ENCODE results near the gene AGBL5. TPM values are rescaled to one million over a fixed set of nuclear protein-coding genes. Genes with fewer than 3 reads are reported as not detected.

The AGBL5 gene
- total RNA-seq, 2 experiments from 2014 or later = 12.9 to 14.1 TPM

DNA sequence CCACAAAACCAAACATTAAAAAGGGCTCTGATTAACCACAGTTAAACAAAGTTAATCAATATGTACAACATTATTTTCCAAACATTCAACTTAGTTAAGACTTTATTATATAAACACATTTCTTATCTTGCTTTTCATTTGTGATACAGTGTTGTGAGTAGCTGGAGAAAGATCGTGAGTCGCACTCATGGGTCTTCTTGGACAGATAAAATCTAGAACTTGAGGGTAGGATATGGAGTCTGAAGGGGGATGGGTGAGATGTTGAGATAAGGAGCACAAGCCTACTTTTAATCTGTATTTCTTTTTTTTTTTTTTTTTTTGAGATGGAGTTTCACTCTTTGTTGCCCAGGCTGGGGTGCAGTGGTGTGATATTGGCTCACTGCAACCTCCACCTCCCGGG lies 41.3 kb upstream of the AGBL5 start:
- ChIA-PET CTCF (interaction anchor here (0.8 to 1.4 kb wide), 3 partner anchors 12 to 55 kb away, joined by 3 to 8 read pairs (median 4); no protein-coding TSS in a partner anchor), POLR2A (interaction anchor here (0.8 kb wide), 1 partner anchor 23 kb away, joined by 3 read pairs; no protein-coding TSS in a partner anchor)
- intact Hi-C loops (cut with micrococcal nuclease) = loop anchor here (10.0 kb wide), 1 partner anchor 165 kb away; the partner anchor contains the start of gene DPYSL5
- H3K4me1 Mint-ChIP-seq (ENCODE audit: low read depth) = peaks cover 5% of the 10 kb centered on the region
- no peaks in the 10 kb centered on the region for H3K9me3 Mint-ChIP-seq
- peaks cover 5% of the 10 kb centered on the region for H3K27me3 Mint-ChIP-seq
- H3K4me3 Mint-ChIP-seq = no peak overlapping the region
- DNase-seq = no peak
- no peak overlapping the region for H3K27ac Mint-ChIP-seq
- no peaks in the 10 kb centered on the region for H3K36me3 Mint-ChIP-seq

DNA sequence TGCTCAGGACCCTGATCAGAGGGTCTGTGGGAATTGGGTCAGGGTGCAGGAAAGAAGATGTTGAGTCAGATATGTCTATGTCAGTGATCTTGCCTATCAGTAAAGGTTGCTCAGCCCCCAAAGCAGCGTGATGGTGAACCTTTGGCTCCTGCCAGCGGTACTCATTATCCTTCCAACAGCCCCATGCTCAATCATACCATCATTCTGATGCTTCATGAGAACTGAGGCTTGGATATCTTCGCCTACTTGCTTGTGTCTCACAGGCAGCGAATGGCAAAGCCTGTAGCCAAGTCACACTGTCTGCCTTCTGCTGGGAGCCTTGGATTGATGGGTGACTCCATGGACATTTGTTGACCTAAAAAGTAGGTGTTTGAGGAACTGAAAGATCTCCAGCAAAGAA lies 37.7 kb upstream of the AGBL5 start:
- no peak overlapping the region for H3K4me3 Mint-ChIP-seq
- intact Hi-C loops (cut with micrococcal nuclease) = loop anchor here (10.0 kb wide), 1 partner anchor 169 kb away; the partner anchor contains the start of gene DPYSL5
- CTCF ChIA-PET = interaction anchor here (1.1 kb wide), 1 partner anchor 51 kb away, joined by 5 read pairs; no protein-coding TSS in a partner anchor

DNA sequence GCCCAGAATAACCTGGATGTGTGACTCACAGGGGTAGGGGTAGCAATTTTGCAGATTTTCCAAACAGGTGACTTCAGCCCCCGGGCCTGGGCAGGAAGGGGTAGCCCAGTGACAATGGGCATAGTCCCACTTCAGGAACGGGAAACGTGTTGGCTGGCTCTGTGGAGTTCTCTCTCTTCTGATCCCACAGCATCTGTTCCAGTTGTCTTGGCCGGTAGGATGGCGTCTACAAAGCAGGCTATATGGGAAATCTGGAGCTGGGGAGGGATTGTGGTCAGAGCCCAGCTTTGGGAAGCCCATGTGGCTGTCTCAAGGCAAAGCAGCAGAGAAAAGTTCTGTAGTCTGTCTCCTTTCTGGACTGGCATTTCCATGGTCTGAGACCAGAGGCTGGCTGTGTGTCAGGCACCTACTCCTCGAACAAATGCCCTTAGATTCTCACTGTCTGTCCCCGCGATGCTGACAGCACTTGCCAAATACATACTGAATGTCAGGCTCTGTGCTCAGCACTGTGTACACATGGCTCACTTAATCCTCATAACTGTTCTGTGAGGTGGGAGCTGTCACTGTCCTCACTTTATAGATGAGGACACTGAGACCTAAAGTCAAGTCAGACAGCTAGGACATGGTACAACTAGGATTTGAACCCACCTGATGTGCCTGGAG lies 36.6 kb upstream of the AGBL5 start:
- POLR2A ChIA-PET = no interaction called here
- peaks cover 1% of the 10 kb centered on the region for H3K27me3 Mint-ChIP-seq
- no peaks in the 10 kb centered on the region for H3K36me3 Mint-ChIP-seq
- peaks cover 5% of the 10 kb centered on the region for H3K4me1 Mint-ChIP-seq (ENCODE audit: low read depth)
- no peak overlapping the region for H3K4me3 Mint-ChIP-seq
- CTCF ChIA-PET = interaction anchor here (1.1 to 6.4 kb wide), 4 partner anchors 10 to 169 kb away, joined by 4 to 205 read pairs (median 6); no protein-coding TSS in a partner anchor
- intact Hi-C loops (cut with micrococcal nuclease) = loop anchor here (10.0 kb wide), 1 partner anchor 170 kb away; the partner anchor contains the start of gene DPYSL5
- no peak for DNase-seq
- H3K9me3 Mint-ChIP-seq = no peaks in the 10 kb centered on the region
- H3K27ac Mint-ChIP-seq = no peak overlapping the region

More for the DNA sequence above, 37.7 kb upstream of the AGBL5 start:
- Mint-ChIP-seq H3K4me1 (ENCODE audit: low read depth) (peaks cover 5% of the 10 kb centered on the region), H3K9me3 (no peaks in the 10 kb centered on the region), H3K36me3 (no peaks in the 10 kb centered on the region), H3K27ac (no peak overlapping the region), H3K27me3 (peaks cover 1% of the 10 kb centered on the region)
- DNase-seq = no peak
- POLR2A ChIA-PET = no interaction called here

DNA sequence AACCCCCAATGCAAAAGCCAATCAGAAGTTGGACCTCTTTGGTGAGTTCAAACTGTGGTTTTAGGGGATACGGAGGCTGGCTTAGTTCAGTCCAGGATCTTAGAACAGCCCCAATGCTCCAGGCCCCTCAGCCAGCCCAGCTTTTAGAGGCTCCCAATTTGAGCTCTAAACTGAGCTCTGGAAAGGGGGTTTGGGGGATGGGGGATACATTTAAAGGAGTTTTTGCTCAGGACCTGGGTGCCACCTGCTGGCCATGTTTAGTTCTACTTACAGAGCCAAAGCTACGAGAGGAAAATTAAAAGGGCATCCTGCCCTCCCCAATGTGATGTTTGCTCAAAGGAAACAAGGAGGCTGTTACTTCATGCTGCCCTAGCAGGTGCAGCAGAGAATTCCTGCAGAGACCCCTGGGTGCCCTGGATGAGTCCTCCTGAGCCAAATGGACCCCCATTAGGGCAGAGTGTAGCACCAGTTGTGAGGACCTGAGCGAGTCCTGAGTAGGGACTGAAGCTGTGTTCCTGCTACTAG lies 34.6 kb upstream of the AGBL5 start:
- no peaks in the 10 kb centered on the region for H3K4me1 Mint-ChIP-seq (ENCODE audit: low read depth)

DNA sequence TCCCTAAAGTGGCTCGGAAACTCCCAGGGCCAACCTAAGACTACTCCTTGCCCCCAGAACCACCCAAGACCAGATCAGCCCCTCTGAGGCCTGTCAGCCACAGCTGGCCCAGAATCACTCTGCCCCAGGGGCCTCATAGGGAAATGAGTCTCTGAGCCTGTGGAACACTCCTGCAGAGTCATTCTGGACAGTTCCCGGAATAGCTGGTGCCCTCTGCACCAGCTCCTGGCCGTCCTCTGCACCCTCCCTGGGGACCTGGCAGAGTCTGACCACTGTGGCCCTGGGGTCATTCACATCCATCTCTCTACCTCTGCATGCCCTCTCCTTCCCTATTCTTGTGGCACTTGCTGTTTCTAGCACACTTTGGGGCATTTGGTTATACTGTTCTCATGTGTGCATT lies 33.3 kb upstream of the AGBL5 start:
- CTCF ChIA-PET = interaction anchor here (1.2 to 6.4 kb wide), 7 partner anchors 36 to 172 kb away, joined by 3 to 205 read pairs (median 5); no protein-coding TSS in a partner anchor
- intact Hi-C loops (cut with micrococcal nuclease) = loop anchor here (10.0 kb wide), 1 partner anchor 173 kb away; the partner anchor contains the start of gene DPYSL5
- no peak for DNase-seq
- POLR2A ChIA-PET = no interaction called here
- Mint-ChIP-seq H3K4me3 (no peak overlapping the region), H3K36me3 (no peaks in the 10 kb centered on the region), H3K27ac (no peak overlapping the region), H3K4me1 (ENCODE audit: low read depth) (no peaks in the 10 kb centered on the region), H3K9me3 (no peaks in the 10 kb centered on the region), H3K27me3 (no peaks in the 10 kb centered on the region)

More for the DNA sequence above, 34.6 kb upstream of the AGBL5 start:
- DNase-seq = peak; percentile 54
- Mint-ChIP-seq H3K9me3 (no peaks in the 10 kb centered on the region), H3K36me3 (no peaks in the 10 kb centered on the region), H3K4me3 (no peak overlapping the region), H3K27me3 (no peaks in the 10 kb centered on the region), H3K27ac (no peak overlapping the region)
- POLR2A ChIA-PET = no interaction called here
- intact Hi-C loops (cut with micrococcal nuclease) = loop anchor here (1.0 to 10.0 kb wide), 2 partner anchors 56 to 172 kb away; partner anchors contain the start of gene DPYSL5
- CTCF ChIA-PET = interaction anchor here (0.6 to 6.4 kb wide), 39 partner anchors 8 to 282 kb away, joined by 3 to 205 read pairs (median 4); partner anchors contain the start of genes AGBL5, MAPRE3, OST4 and TMEM214

DNA sequence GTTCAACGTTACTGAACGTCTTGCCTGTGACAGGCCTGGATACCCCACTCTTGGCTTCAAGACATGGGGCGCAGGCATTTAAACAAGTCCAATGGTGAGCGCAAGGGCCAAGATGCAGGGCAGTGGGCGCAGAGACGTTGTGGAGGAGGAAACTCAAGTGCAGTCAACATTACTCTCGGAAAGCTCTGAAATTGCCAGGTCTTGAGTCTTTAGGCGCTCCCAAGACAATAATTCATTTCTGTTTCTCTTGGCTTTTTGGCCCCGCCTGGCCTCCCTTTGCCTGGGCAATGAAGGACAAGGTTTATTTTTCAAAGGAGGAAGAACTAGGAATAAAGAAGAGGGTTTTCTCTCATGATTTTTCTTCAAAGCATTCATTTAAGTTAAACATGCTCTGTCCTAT lies 32.0 kb upstream of the AGBL5 start:
- H3K27ac Mint-ChIP-seq = no peak overlapping the region
- intact Hi-C loops (cut with micrococcal nuclease) = loop anchor here (10.0 kb wide), 1 partner anchor 175 kb away; the partner anchor contains the start of gene DPYSL5
- H3K4me3 Mint-ChIP-seq = no peak overlapping the region
- no peaks in the 10 kb centered on the region for H3K27me3 Mint-ChIP-seq
- peaks cover 2% of the 10 kb centered on the region for H3K36me3 Mint-ChIP-seq
- ChIA-PET CTCF (interaction anchor here (1.4 to 6.4 kb wide), 2 partner anchors 57 to 173 kb away, joined by 3 to 205 read pairs; no protein-coding TSS in a partner anchor), POLR2A (no interaction called here)
- DNase-seq = no peak
- H3K9me3 Mint-ChIP-seq = no peaks in the 10 kb centered on the region
- no peaks in the 10 kb centered on the region for H3K4me1 Mint-ChIP-seq (ENCODE audit: low read depth)

DNA sequence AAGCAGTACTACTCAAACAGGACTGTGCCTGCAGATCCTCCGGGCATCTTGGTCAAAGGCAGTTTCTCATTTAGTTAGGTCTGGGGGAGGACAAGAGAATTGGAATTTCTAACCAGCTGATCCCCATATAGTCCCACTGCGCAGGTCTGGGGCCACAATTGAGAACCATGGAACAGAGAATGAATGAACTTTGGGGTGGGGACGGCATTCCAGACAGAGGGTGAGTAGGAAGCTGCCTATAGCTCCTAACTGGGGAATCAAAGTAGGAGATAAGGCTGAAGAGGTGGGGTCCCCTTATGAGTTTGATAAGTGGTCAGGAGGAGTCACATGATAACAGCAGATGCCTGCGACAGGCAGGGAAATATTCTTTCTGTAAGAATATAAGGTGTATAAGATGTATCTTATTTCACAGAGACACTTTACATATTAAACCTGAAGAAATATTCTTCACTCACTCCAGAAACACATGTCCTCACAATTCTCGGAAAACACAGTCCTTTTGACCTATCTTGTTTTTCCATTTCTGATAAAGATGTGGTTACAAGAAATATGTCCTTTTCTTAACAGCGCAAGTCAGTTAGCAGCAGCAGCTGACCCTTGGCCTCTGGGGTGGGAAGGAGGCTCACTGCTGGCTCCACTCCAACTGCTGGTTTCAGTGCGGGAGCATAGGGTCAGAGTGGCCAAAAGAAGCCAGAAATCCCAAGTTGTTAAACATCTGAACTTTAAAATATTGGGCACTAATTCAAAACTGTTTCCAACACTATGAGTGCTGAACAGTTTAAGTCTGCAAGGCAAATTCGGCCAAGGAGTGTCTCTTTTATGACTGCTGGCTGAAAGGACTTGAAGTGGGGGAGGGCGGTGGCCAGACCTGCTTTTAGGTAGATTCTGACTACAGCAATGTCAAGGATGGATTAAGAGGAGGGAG lies 31.3 kb upstream of the AGBL5 start:
- Mint-ChIP-seq H3K27ac (no peak overlapping the region), H3K27me3 (no peaks in the 10 kb centered on the region), H3K4me1 (ENCODE audit: low read depth) (no peaks in the 10 kb centered on the region), H3K9me3 (no peaks in the 10 kb centered on the region), H3K36me3 (peaks cover 4% of the 10 kb centered on the region), H3K4me3 (no peak overlapping the region)
- POLR2A ChIA-PET = no interaction called here
- no peak for DNase-seq
- intact Hi-C loops (cut with micrococcal nuclease) = loop anchor here (10.0 kb wide), 1 partner anchor 175 kb away; the partner anchor contains the start of gene DPYSL5
- CTCF ChIA-PET = interaction anchor here (6.4 kb wide), 1 partner anchor 58 kb away, joined by 205 read pairs; no protein-coding TSS in a partner anchor

DNA sequence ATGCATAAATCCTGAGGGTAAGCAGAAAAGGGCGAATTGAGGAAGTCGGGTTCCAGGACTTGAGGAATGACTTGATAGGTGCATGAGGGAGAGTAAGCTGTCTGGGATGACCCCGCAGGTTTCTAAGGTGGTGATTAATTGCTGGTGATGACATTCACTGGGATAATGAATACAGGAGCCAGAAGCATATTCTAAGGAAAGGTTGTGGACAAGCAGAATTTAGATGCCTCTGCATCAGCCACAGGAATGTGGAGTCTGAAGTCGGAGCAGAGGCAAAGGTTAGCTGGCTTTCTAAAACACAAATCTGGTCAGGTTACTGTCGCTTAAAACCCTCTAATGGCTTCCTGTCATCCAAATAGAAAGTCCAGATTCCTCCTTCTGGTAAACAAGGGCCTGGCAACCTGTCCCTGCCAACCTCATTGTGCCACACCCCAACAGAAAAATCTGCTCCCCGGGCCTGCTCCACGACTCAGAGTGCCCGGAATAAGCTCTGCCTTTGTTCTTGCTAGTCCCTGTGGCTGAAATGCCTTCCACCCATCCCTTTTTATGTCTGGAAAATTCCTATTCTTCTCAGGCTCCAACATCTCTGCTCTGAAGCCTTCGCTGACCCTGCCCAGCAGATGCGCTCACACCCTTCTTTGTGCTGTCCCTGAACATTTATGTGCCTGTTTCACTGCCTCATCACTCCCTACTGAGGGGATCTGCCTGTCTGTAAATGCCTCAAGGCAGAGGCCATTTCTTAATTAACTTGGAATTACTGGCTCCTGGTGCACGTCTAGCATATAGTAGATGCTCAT lies 30.0 kb upstream of the AGBL5 start:
- ChIA-PET POLR2A (no interaction called here), CTCF (interaction anchor here (0.9 kb wide), 1 partner anchor 11 kb away, joined by 3 read pairs; no protein-coding TSS in a partner anchor)
- Mint-ChIP-seq H3K27me3 (no peaks in the 10 kb centered on the region), H3K27ac (no peak overlapping the region), H3K36me3 (peaks cover 6% of the 10 kb centered on the region), H3K9me3 (no peaks in the 10 kb centered on the region), H3K4me3 (no peak overlapping the region), H3K4me1 (ENCODE audit: low read depth) (no peaks in the 10 kb centered on the region)
- intact Hi-C loops (cut with micrococcal nuclease) = no loop called here
- DNase-seq = no peak

DNA sequence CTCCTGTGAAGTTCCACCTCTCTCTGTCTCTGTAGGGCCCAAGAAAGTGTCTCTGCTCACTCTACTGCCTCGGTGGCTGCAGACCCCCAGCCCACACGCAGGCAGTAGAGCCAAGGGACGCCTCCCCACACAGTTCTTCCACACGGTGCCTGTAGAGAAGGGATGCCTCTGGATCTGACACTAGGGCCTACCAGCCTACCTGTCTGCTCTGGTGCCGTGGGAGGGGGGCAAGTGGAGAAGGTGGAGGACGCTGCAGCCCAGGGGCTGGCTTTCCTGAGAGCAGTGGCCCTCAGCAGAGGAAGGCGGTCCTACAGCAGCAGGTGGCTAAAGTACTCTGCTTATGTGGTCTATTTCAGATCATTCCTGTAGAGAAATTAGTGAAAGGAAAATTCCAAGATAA lies 27.7 kb upstream of the AGBL5 start:
- intact Hi-C loops (cut with micrococcal nuclease) = no loop called here
- Mint-ChIP-seq H3K4me3 (no peak overlapping the region), H3K36me3 (peaks cover 6% of the 10 kb centered on the region), H3K9me3 (no peaks in the 10 kb centered on the region), H3K27ac (no peak overlapping the region), H3K4me1 (ENCODE audit: low read depth) (peaks cover 2% of the 10 kb centered on the region), H3K27me3 (no peaks in the 10 kb centered on the region)
- POLR2A ChIA-PET = no interaction called here
- CTCF ChIA-PET = interaction anchor here (1.1 to 2.8 kb wide), 2 partner anchors 8 to 178 kb away, joined by 3 to 9 read pairs; no protein-coding TSS in a partner anchor
- no peak for DNase-seq

DNA sequence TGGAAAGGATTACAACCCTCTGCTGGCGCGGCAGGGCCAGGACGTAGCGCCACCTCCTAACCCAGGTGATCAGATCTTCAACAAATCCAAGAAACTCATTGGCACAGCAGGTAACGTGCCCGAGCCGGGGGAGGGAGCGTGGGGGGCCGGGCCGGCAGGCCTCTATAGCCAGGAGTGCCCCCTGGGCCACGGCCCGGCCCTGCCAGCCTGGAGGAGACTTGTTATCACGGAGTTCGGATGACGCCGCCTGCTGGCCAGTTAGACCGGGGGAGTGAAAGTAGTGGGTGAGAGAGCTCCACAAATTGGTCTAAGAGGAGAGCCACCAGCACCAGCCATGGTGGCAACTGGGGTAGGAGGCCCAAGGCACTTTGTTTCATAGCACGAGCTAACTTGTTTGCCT lies 27.3 kb upstream of the AGBL5 start:
- ChIA-PET CTCF (interaction anchor here (1.1 to 2.8 kb wide), 2 partner anchors 8 to 178 kb away, joined by 3 to 9 read pairs; no protein-coding TSS in a partner anchor), POLR2A (no interaction called here)
- DNase-seq = no peak
- Mint-ChIP-seq H3K36me3 (peaks cover 6% of the 10 kb centered on the region), H3K27ac (no peak overlapping the region), H3K4me3 (no peak overlapping the region), H3K9me3 (no peaks in the 10 kb centered on the region), H3K4me1 (ENCODE audit: low read depth) (peaks cover 5% of the 10 kb centered on the region), H3K27me3 (no peaks in the 10 kb centered on the region)
- intact Hi-C loops (cut with micrococcal nuclease) = no loop called here

DNA sequence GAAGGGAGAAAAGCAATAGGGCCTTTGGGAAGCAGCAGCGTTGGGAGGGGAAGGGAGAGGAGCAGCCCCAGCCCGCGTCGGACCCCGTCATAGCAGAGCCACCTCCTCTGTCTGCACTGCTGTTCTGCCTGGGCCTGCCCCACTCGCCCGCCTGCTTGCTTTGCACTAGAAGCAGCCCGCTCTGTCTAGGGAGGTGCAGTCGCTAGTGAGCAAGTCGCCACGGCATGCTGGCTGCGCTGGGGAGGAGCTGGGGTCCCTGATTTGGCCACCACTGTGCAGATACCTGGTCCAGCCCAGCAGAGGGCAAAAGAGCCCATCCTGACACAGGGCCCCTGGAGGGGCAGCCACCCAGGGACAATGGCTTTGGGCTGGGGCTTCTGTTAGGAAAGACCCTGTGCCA lies 26.7 kb upstream of the AGBL5 start:
- H3K4me1 Mint-ChIP-seq (ENCODE audit: low read depth) = peaks cover 10% of the 10 kb centered on the region
- peaks cover 6% of the 10 kb centered on the region for H3K36me3 Mint-ChIP-seq
- no peak for DNase-seq
- H3K27ac Mint-ChIP-seq = no peak overlapping the region
- intact Hi-C loops (cut with micrococcal nuclease) = no loop called here
- H3K4me3 Mint-ChIP-seq = no peak overlapping the region
- no peaks in the 10 kb centered on the region for H3K9me3 Mint-ChIP-seq
- no peaks in the 10 kb centered on the region for H3K27me3 Mint-ChIP-seq
- POLR2A ChIA-PET = no interaction called here
- CTCF ChIA-PET = interaction anchor here (1.1 to 2.8 kb wide), 3 partner anchors 9 to 179 kb away, joined by 3 to 9 read pairs (median 8); no protein-coding TSS in a partner anchor

Data from activated CD4-positive, alpha-beta memory T cell treated with anti-CD3 and anti-CD28 coated beads for 36 hours (primary cell).